HFFc6 (cell line): Measurements from ENCODE around the gene ADA. TPM values are rescaled to one million over a fixed set of nuclear protein-coding genes. Genes with fewer than 3 reads are reported as not detected.
A peak's percentile ranks its signal among the peaks of the same experiment; 100 is the strongest.
"Not testable (repeated sequence)": the region's sequence is repeated elsewhere in the genome, so short reads cannot be mapped to it uniquely, and the experiment has no call there.

ENCODE experiments used
- DNase-seq: peaks from one replicate; pipeline ENCODE4 v3.0.0-alpha.2; 2018
- H3K27ac Mint-ChIP-seq: 2 replicates; pipeline ENCODE4 v1.8.0; 2020; ENCODE audit warnings: mild to moderate bottlenecking, mixed read lengths
- H3K27me3 Mint-ChIP-seq: 2 replicates; pipeline ENCODE4 v1.8.0; 2021; ENCODE audit warnings: mild to moderate bottlenecking, moderate library complexity, mixed read lengths; ENCODE audit not compliant: insufficient read depth
- H3K36me3 Mint-ChIP-seq: 2 replicates; pipeline ENCODE4 v1.8.0; 2021; ENCODE audit warnings: low read depth, mixed read lengths
- H3K4me1 Mint-ChIP-seq: 2 replicates; pipeline ENCODE4 v1.8.0; 2020; ENCODE audit warnings: low read depth, mixed read lengths
- H3K4me3 Mint-ChIP-seq: 2 replicates; pipeline ENCODE4 v1.8.0; 2020; ENCODE audit warnings: mild to moderate bottlenecking, moderate library complexity, mixed read lengths
- H3K9me3 Mint-ChIP-seq: 2 replicates; pipeline ENCODE4 v1.8.0; 2020; ENCODE audit warnings: mild to moderate bottlenecking, mixed read lengths
- total RNA-seq, 6 experiments: library from RNA; stranded (reverse); fragmentation: NEBNext Ultra II Directional; extraction: Animal tissue kit (Norgen Biotek cat#: 25700); gene quantifications; 2 replicates in 1 of 6; 3 replicates in 5 of 6; pipeline ENCODE4 v1.2.3, GENCODE V29; 2021
- TF ChIP-seq, protein P1 (sequence below): fragments of 200-600 bp; sonication (generic); IDR thresholded peaks from 2 replicates; pipeline ENCODE4 v1.5.0; 2021; ENCODE audit warnings: antibody characterized with exemption, mild to moderate bottlenecking

Gene ADA
- total RNA-seq, 6 experiments from 2014 or later: 11.0 to 15.9 (median 12.7) TPM

DNA sequence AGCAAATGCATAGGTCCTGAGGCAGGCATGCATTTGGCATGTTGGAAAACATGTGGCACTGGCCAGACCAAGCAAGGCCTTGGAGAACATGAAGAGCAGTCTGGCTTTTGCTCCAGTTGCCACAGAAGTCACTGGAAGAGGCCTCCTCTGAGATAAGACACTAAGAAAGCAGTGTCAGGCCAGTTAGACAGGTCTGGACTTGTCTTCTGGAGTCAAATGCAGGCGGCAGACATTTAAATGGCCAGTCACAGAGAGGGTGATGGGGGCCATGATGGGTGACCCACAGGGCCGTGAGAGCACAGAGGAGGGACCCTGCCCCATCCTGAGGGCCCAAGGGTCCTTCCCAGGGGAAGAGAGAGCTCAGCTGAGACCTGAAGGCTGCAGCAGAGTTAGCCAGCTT lies 26.7 kb upstream of the ADA start:
- Mint-ChIP-seq H3K4me1 (peaks cover 9% of the 10 kb centered on the region), H3K36me3 (no peaks in the 10 kb centered on the region), H3K9me3 (no peaks in the 10 kb centered on the region), H3K27ac (peak overlapping the region; percentile 74), H3K4me3 (no peak overlapping the region), H3K27me3 (peaks cover 2% of the 10 kb centered on the region; the same call in 1 of the 2 replicates)
- TF ChIP-seq, protein P1, sequence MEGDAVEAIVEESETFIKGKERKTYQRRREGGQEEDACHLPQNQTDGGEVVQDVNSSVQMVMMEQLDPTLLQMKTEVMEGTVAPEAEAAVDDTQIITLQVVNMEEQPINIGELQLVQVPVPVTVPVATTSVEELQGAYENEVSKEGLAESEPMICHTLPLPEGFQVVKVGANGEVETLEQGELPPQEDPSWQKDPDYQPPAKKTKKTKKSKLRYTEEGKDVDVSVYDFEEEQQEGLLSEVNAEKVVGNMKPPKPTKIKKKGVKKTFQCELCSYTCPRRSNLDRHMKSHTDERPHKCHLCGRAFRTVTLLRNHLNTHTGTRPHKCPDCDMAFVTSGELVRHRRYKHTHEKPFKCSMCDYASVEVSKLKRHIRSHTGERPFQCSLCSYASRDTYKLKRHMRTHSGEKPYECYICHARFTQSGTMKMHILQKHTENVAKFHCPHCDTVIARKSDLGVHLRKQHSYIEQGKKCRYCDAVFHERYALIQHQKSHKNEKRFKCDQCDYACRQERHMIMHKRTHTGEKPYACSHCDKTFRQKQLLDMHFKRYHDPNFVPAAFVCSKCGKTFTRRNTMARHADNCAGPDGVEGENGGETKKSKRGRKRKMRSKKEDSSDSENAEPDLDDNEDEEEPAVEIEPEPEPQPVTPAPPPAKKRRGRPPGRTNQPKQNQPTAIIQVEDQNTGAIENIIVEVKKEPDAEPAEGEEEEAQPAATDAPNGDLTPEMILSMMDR: no peak
- no peak for DNase-seq

DNA sequence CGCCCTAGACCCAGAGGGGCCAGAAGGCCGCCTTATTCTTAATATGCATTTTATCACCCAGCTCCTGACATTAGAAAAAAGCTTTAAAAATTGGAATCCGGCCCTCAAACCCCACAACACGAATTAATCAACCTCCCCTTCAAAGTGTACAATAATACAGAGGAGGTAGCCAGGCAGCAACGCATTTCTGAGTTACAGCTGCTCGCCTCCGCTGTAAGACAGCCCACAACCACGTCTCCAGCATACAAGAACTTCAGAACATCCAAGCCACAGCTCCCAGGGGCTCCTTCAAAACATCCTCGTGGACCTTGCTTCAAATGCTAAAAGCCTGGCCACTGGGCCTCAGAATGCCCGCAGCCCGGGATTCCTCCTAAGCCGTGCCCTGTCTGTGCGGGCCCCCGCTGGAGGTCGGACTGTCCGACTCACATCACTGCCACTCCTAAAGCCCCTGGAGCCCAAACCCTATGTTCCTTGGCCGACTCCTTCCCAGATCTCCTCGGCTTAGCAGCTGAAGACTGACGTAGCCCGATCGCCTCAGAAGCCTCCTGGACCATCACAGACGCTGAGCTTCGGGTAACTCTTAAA lies 20.9 kb upstream of the ADA start:
- H3K4me3 Mint-ChIP-seq, H3K9me3 Mint-ChIP-seq, H3K36me3 Mint-ChIP-seq, H3K27ac Mint-ChIP-seq, H3K27me3 Mint-ChIP-seq, DNase-seq: not testable (repeated sequence)
- H3K4me1 Mint-ChIP-seq: peaks cover 33% of the 10 kb centered on the region

DNA sequence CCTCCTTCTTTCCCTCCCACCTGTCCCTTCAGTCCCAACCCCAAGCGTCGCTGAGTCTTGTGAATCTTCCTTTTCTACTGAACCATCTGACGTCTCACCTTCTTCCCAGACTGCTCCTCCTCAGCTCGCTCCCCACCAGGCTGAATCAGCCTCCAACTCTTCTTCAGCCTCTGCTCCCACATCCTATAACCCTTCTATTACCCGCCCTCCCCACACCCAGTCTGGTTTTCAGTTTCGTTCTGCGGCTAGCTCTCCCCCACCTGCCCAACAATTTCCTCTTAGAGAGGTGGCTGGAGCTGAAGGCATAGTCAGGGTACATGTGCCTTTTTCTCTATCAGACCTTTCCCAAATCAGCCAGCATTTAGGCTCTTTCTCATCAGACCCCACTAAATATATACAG lies 20.0 kb upstream of the ADA start:
- DNase-seq, H3K27me3 Mint-ChIP-seq, H3K36me3 Mint-ChIP-seq, H3K9me3 Mint-ChIP-seq: not testable (repeated sequence)
- peak overlapping the region; percentile 87 for H3K27ac Mint-ChIP-seq
- peaks cover 37% of the 10 kb centered on the region for H3K4me1 Mint-ChIP-seq
- peak overlapping the region; percentile 73 for H3K4me3 Mint-ChIP-seq

DNA sequence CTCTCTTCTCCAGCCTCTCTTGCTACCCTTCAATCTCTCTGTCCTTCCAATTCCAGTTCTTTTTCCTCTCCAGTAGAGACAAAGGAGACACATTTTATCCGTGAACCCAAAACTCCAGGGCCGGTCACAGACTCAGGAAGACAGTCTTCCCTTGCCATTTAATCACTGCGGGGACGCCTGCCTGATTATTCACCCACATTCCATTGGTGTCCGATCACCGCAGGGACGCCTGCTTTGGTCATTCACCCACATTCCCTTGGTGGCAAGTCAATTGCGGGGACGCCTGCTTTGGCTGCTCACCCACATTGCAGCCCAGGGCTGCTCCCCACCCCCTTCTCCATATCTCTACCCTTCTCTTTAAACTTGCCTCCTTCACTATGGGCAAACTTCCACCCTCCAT lies 19.4 kb upstream of the ADA start:
- Mint-ChIP-seq H3K4me3 (peak overlapping the region; percentile 73), H3K27ac (peak overlapping the region; percentile 87), H3K4me1 (peaks cover 43% of the 10 kb centered on the region)
- peak; percentile 81 for DNase-seq
- not testable (repeated sequence) for H3K27me3 Mint-ChIP-seq, H3K9me3 Mint-ChIP-seq, H3K36me3 Mint-ChIP-seq

DNA sequence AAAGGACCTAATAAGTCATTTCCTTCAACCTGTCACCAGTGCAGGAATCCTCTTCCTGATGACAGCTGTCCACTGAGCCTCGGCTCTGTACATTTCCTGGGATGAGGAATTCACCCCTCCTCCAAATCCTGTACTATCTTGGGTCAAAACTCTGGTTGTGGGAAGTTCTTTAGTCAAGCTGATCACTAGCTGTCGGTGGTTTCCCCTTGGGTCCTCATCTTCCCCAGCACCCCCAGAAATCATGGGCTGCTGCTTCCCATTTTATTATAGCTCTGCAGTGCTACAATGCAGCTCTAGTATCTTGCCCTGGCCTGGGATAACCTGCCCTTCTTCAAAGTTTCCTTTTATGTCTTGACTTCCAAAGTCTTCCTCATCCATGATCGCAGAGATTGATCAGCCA lies 14.6 kb upstream of the ADA start:
- Mint-ChIP-seq H3K36me3 (no peaks in the 10 kb centered on the region), H3K9me3 (no peaks in the 10 kb centered on the region), H3K4me3 (no peak overlapping the region)

DNA sequence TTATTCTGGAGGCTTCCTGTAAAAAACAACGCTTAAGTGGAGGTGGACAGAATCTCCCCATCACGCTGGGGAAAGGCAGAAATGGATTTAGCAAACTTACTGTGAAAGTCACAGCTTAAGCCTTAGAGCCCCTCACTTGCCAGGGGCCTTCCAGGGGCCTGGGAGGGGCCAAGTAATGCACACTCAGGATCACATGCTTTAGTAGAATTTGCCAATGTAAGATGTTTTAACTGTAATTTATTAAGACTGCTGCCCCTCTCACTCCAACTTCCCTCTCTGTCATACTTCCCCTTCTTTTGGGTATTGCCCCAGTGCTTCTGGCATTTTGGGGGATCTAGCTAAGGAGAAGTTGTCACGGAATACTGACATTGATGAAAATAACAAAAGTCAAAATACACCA lies 12.6 kb upstream of the ADA start:
- peaks cover 2% of the 10 kb centered on the region; the same call in 1 of the 2 replicates for H3K27me3 Mint-ChIP-seq
- no peak overlapping the region for H3K4me3 Mint-ChIP-seq
- DNase-seq: no peak
- H3K27ac Mint-ChIP-seq: no peak overlapping the region
- no peaks in the 10 kb centered on the region for H3K9me3 Mint-ChIP-seq
- no peaks in the 10 kb centered on the region for H3K36me3 Mint-ChIP-seq
- H3K4me1 Mint-ChIP-seq: peaks cover 13% of the 10 kb centered on the region
- TF ChIP-seq, protein P1: no peak

More for the DNA sequence above, 14.6 kb upstream of the ADA start:
- H3K27me3 Mint-ChIP-seq: peaks cover 2% of the 10 kb centered on the region; the same call in 1 of the 2 replicates
- TF ChIP-seq, protein P1: no peak
- DNase-seq: no peak
- H3K27ac Mint-ChIP-seq: no peak overlapping the region
- H3K4me1 Mint-ChIP-seq: peaks cover 33% of the 10 kb centered on the region

DNA sequence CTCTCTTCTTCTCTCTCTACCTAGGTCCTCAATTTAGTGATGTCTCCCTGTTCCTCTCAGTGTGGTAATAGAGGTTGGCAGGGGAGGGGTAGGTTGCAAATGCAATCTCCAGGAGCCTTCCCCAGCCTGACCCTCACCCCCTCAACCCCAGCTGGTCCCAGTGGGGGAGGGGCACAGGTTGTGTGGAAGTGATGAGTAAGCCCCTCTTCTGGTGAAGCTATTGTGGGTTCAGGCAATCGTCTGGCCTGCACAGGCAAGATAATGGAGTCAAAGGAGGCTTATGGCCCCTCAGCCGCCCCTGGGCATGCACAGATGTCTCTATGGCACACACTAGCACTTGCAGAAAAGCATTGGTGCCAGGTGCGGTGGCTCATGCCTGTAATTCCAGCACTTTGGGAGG lies 10.8 kb upstream of the ADA start:
- peaks cover 7% of the 10 kb centered on the region for H3K27me3 Mint-ChIP-seq
- peaks cover 9% of the 10 kb centered on the region for H3K4me1 Mint-ChIP-seq
- TF ChIP-seq, protein P1: no peak
- H3K36me3 Mint-ChIP-seq: no peaks in the 10 kb centered on the region; the same call in 1 of the 2 replicates
- 0 out of 2 replicates have a peak, but pooled peaks cover 5% of the 10 kb centered on the region for H3K9me3 Mint-ChIP-seq
- no peak for DNase-seq
- H3K27ac Mint-ChIP-seq: no peak overlapping the region
- no peak overlapping the region for H3K4me3 Mint-ChIP-seq
